Measurements from ENCODE around the gene PKD1.

GRCh38 chr16:2082171-2082982, 53.3 kb downstream of the PKD1 start:
- TF ChIP-seq, protein P1, sequence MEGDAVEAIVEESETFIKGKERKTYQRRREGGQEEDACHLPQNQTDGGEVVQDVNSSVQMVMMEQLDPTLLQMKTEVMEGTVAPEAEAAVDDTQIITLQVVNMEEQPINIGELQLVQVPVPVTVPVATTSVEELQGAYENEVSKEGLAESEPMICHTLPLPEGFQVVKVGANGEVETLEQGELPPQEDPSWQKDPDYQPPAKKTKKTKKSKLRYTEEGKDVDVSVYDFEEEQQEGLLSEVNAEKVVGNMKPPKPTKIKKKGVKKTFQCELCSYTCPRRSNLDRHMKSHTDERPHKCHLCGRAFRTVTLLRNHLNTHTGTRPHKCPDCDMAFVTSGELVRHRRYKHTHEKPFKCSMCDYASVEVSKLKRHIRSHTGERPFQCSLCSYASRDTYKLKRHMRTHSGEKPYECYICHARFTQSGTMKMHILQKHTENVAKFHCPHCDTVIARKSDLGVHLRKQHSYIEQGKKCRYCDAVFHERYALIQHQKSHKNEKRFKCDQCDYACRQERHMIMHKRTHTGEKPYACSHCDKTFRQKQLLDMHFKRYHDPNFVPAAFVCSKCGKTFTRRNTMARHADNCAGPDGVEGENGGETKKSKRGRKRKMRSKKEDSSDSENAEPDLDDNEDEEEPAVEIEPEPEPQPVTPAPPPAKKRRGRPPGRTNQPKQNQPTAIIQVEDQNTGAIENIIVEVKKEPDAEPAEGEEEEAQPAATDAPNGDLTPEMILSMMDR (conservative IDR thresholded peaks at IDR 0.05; ENCODE audit: low read depth, low read length) = no peak
- no peak for TF ChIP-seq EZH2phosphoT487 (IDR thresholded peaks at IDR 0.05; ENCODE audit: borderline replicate concordance, low read length)
